DMS 273 treated with DMSO at 0.1 percent for 48 hours (cell line): ENCODE results near the gene DCUN1D3.
"Not testable (repeated sequence)": the region's sequence is repeated elsewhere in the genome, so short reads cannot be mapped to it uniquely, and the experiment has no call there.

Source experiments
- DNase-seq: peaks from one replicate; lab custom pipeline; 2025; lab: John Stamatoyannopoulos, UW

DCUN1D3 gene

GRCh38 chr16:20900299-20901067, at the start of gene DCUN1D3, which contains the start of gene LYRM1:
Gene DCUN1D3 (minus strand): TSS chr16:20900358. CDS start chr16:20862538, 37,820 bp downstream.
Gene LYRM1 (plus strand): TSS chr16:20900771. CDS start chr16:20915556, 14,785 bp downstream.
- peak; percentile 96 for DNase-seq

- DNase-seq: no peak
Observed at GRCh38 chr16:20949660-20950059, 49.5 kb upstream of the DCUN1D3 start.

DNA sequence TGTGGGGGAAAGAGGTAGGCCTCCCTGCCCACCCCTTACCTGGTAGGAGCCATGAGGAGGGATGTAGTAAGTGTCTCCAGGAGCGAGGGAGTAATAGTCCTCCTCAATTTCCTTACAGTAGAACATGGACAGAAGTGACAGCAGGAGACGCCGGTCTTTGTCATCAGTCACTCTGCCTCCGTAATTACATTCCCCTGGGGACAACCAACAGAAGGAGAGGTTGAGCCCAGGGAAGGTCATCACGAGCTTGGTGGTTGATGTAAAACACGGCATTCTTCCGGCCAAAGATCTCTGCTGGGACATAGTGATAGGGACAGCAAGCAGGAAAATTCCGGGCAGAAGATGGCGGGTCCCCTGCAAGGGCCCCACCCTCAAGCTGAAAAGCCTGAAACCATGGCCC, 48.3 kb upstream of the DCUN1D3 start:
- DNase-seq: no peak

DNA sequence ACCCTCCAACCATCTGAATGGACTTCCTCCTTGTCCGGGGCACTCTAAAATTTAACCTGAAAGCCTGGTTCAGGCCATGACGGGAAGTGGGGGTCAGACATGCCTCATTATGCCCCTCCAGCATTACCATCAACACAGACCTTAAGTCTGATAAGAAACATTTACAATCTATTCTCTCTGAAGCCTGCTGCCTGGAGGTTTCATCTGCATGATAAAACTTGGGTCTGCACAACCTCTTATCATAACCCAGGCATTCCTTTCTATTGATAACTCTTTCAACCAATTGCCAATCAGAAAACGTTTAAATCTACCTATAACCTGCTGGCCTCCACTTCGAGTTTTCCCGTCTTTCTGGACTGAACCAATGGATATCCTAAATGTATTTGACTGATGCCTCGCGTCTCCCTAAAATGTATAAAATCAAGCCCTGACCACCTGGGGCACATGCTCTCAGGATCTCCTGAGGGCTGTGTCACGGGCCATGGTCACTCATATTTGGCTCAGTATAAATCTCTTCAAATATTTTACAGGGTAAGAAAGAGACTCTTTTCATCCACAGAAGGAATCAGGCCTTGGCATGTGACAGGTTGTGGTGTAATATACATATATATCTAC, 46.0 kb upstream of the DCUN1D3 start:
- no peak for DNase-seq

GRCh38 chr16:20945575-20945875, 45.4 kb upstream of the DCUN1D3 start:
- DNase-seq: not testable (repeated sequence)

DNA sequence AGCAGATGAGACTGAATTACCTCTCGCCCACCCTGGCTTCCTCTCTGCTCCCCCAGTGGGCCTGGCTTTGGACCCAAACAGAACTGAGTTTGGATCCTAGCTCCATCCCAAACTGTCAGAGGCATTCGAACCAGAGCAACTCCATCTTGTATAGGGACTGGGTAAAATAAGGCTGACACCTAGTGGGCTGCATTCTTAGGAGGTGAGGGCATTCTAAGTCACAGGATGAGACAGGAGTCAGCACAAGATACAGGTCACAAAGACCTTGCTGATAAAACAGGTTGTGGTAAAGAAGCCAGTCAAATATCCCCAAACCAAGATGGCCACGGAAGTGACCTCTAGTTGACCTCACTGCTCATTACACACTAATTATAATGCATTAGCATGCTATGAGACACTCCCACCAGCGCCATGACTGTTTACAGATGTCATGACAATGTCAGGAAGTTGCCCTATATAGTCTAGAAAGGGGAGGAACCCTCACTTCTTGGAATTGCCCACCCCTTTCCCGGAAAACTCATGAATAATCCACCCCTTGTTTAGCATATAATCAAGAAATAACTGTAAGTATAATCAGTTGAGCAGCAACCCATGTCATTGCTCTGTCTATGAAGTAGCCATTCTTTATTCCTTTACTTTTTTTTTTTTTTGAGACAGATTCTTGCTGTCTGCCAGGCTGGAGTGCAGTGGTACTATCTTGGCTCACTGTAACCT, 44.9 kb upstream of the DCUN1D3 start:
- no peak for DNase-seq

- DNase-seq: no peak
Observed at GRCh38 chr16:20942256-20942655, 42.1 kb upstream of the DCUN1D3 start.

DNA sequence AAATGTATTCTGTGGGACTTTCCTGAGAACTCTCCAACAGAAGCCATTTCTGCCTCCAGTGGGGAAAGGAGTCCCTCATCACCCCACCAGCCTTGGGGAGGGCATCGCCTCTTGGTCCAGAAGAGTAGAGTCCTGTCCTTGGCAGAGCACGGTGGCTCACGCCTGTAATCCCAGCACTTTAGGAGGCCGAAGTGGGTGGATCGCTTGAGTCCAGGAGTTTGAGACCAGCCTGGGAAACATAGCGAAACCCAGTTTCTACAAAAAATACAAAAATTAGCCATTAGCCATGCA, 41.4 kb upstream of the DCUN1D3 start:
- DNase-seq: no peak

DNA sequence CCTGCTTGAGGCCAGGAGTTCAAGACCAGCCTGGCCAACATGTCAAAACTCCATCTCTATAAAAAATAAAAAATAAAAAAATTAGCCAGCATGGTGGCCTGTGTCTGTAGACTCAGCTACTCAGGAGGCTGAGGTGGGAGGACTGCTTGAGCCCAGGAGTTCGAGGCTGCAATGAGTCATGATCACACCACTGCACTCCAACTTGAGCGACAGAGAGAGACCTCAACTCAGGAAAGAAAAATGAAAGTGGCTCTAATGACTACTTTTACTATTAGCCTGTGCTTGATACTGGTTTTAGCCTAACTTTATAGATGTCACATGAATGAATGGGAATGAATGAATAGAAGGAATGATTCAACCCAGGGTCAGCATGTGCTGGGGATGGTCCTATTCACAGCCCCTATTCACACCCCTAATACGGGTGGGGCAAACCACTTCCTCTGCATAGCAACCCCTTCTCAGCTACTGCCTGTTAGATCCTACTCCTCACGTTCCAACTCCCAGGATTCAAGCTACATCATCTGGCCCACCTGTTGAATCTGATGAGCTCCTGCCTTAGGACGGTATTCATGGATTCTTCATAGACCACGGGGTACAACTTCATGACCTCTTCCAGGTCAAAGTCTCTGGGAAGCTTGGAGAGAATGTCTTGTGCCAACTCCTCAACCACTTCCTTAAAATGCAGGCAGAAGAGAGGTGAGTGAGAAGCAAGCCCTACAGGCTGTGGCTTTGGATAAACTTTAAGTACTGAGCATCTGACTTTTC, 40.9 kb upstream of the DCUN1D3 start:
- DNase-seq: no peak

DNA sequence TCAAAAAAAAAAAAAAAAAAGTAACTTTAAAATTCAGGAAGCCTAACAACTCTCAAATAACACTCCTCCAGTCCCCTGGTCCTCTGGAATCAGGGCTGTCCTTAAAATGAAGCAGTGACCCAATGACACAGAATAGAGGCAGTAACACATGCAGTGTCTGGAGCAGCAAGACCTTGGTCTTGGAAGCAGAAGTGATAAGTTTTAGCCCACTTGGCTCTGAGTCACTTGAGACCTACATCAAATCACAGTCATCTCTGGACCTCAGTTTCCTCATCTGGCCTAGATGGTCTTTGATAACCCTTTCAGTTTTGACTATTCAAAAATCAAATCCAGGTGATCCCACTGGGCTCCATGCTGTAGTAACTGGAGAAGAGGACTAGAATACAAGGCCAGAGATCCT, 39.5 kb upstream of the DCUN1D3 start:
- DNase-seq: no peak

- no peak for DNase-seq
Observed at GRCh38 chr16:20938426-20938825, 38.3 kb upstream of the DCUN1D3 start.

DNA sequence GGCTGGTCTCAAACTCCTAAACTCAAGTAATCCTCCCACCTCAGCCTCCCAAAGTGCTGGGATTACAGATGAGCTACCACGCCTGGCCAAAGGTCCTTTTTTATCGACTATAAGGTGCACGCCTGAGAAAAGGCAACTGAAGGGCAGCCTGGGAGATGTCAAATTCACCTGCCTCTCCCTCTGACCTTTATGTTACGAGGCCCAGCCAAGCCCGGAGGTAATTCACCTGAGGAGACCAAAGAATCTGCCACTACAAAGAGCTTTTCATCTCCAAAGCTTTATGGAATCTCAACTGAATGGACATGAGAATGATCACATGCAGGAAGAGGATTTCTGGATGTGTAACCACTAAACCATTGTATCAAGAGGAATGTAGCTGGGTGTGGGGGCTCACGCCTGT, 37.6 kb upstream of the DCUN1D3 start:
- no peak for DNase-seq

DNA sequence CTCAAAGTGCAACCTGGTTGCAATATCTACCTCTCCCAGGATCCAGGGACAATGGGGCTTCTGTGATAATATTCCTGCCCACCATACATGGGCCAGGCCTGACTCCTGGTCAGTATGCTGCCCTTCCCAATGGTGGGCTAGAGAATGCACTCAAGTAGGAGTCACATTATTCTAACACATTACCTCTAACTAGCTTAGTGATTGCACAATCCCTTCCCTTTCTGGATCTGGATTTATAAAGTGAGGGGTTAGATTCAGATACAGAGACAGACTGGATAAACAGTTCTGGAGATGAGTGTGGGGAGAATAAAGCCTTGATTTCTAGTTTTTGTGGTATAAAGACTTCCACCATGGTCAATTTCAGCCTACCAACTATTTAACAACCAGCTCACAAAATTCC, 33.4 kb upstream of the DCUN1D3 start:
- DNase-seq: no peak

DNA sequence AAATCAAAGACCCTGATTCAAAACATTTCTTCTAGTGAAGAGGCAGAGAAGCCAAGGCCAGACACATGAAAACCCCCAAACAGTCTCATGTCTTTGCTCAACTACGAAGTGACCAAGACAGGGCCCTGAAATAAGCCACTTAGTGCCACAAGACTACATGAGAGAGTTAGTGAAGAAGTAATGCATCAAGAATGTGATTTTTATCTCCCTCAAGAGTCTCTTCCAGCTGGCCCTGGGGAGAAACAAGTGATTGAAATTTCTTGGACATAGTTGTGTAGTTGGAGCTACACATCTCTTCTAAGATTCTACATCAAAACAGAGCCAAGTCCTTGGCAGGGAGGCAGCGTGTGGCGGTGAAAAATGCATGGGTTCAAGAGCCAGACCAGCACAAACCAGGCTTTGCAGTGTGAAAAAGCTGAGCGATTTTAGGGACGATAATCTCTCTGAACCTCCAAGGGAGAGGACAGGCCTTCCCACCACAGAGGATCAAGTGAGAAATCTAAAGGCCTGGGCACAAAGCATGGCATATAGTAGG, 31.0 kb upstream of the DCUN1D3 start:
- DNase-seq: no peak

DNA sequence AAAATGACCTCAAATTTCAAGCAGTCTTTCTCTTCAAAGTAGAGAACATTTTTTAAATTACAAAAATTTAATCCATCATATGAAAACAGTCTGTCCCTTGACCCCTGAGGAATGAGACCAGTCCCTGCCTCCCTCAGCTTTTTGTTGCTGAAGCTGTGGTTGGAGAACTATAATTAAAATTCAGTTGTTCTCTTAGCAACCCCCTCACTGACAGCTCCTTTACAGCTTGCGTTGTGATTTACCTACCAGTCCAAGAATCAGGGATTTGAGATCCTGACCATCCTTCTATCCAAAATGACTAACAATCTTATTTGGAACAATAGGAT, 30.2 kb upstream of the DCUN1D3 start:
- DNase-seq: no peak

DNA sequence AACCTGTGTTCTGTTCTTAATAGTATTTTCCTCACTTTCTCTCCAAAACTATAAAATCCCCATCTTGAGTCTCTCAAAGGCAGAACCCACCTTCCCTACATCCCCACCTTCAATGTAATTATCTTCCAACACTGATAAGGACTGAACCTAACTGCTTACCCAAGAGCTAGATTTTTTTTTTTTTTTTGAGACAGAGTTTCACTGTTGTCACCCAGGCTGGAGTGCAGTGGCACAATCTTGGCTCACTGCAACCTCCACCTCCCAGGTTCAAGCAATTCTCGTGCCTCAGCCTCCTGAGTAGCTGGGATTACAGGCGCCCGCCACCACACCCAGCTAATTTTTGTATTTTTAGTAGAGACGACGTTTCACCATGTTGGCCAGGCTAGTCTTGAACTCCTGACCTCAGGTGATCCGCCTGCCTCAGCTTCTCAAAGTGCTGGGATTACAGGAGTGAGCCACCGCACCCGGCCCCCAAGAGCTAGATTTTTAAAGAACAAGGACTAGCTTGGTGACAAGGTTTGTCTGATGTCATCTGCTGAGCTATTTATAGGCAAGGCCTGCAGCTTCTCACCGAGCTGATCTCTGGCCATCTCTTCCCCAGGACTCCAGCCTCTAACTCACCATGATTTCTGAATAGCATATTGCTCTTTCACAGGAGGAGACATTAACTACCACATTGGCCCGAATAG, 29.7 kb upstream of the DCUN1D3 start:
- not testable (repeated sequence) for DNase-seq

- DNase-seq: no peak
Observed at GRCh38 chr16:20928774-20929411, 28.7 kb upstream of the DCUN1D3 start.

- no peak for DNase-seq
Observed at GRCh38 chr16:20925751-20926150, 25.6 kb upstream of the DCUN1D3 start.

DNA sequence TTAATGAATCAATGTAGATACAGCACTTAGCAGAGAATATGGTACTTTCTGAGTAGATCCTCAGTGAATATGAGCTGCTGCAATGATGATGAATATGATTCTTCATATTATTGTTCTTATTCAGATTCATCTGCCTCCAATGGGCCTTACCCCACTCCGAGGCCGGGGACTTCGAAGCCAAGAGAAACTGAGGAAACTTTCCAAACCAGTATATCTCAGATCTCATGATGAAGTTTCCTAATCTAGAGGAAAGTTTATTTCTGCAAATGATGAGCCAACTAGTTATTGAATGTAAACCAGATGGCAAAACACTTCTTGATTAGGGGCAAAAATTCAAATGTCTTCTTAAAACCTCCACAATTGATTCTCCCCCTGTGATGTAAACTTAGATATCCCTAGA, 23.7 kb upstream of the DCUN1D3 start:
- DNase-seq: no peak

- DNase-seq: no peak
Observed at GRCh38 chr16:20920799-20921198, 20.6 kb upstream of the DCUN1D3 start.

- no peak for DNase-seq
Observed at GRCh38 chr16:20920091-20920490, 19.9 kb upstream of the DCUN1D3 start.
